Stimulated activated CD4-positive, alpha-beta T cell treated with anti-CD3 and anti-CD28 coated beads, Interleukin-1b, Interleukin-23, amount 100 ng/mL, for 24 hours (primary cell): ENCODE results near the gene SNCAIP.

Experiments
- DNase-seq, 4 experiments: peaks; one replicate each; pipeline ENCODE4 v3.0.0-alpha.2; 2020; ENCODE audit warnings: low read depth in 4 of 4, low spot score in 1 of 4

The SNCAIP gene

GRCh38 chr5:122421374-122422079, 109.5 kb downstream of the SNCAIP start:
- DNase-seq: no peak

- no peak for DNase-seq
These were observed 111.2 kb downstream of the SNCAIP start for GRCh38 chr5:122423221-122423620.

- no peak for DNase-seq
These were observed 112.1 kb downstream of the SNCAIP start for GRCh38 chr5:122424132-122424531.

- DNase-seq: no peak
These were observed 114.3 kb downstream of the SNCAIP start for GRCh38 chr5:122426301-122426700.

GRCh38 chr5:122427621-122428020, 115.6 kb downstream of the SNCAIP start:
- DNase-seq: no peak

- DNase-seq: no peak
These were observed 117.7 kb downstream of the SNCAIP start for GRCh38 chr5:122429545-122430318.

GRCh38 chr5:122430319-122430586, 118.2 kb downstream of the SNCAIP start:
- no peak for DNase-seq

GRCh38 chr5:122431298-122431697, 119.3 kb downstream of the SNCAIP start:
- DNase-seq: no peak

- no peak for DNase-seq
These were observed 122.4 kb downstream of the SNCAIP start for GRCh38 chr5:122434205-122434970.

- DNase-seq: no peak
These were observed 123.2 kb downstream of the SNCAIP start for GRCh38 chr5:122435234-122435633.

GRCh38 chr5:122435761-122436160, 123.7 kb downstream of the SNCAIP start:
- no peak for DNase-seq

GRCh38 chr5:122436615-122437014, 124.6 kb downstream of the SNCAIP start:
- DNase-seq: no peak

GRCh38 chr5:122439645-122440044, 127.6 kb downstream of the SNCAIP start:
- DNase-seq: no peak

GRCh38 chr5:122442938-122443337, 130.9 kb downstream of the SNCAIP start:
- DNase-seq: no peak

- no peak for DNase-seq
These were observed 132.4 kb downstream of the SNCAIP start for GRCh38 chr5:122444411-122444810.

GRCh38 chr5:122445070-122445469, 133.0 kb downstream of the SNCAIP start:
- DNase-seq: no peak

GRCh38 chr5:122447072-122447471, 135.0 kb downstream of the SNCAIP start:
- DNase-seq: no peak

GRCh38 chr5:122447879-122448278, 135.8 kb downstream of the SNCAIP start:
- no peak for DNase-seq

- DNase-seq: no peak
These were observed 142.5 kb downstream of the SNCAIP start for GRCh38 chr5:122454541-122454940.

GRCh38 chr5:122455939-122456338, 143.9 kb downstream of the SNCAIP start:
- no peak for DNase-seq

- DNase-seq: no peak
These were observed 145.3 kb downstream of the SNCAIP start for GRCh38 chr5:122457178-122457826.
